ENCODE results near the gene UNG. TPM values are rescaled to one million over a fixed set of nuclear protein-coding genes. Genes with fewer than 3 reads are reported as not detected.
"Not testable (repeated sequence)": the region's sequence is repeated elsewhere in the genome, so short reads cannot be mapped to it uniquely, and the experiment has no call there.

The UNG gene
- total RNA-seq (2021; ENCODE audit: unreplicated experiment), result 74.4 TPM
- 46.3 TPM for polyA plus RNA-seq (2012; ENCODE audit: insufficient read length)
- percentile 85 among the genes with signal in this experiment for Bru-seq, nascent RNA
- percentile 89 among the genes with signal in this experiment for BruChase-seq, experiment 1, labeled RNA remaining after a 2-hour chase
- percentile 96 among the genes with signal in this experiment for BruChase-seq, experiment 2, labeled RNA remaining after a 6-hour chase
- long read RNA-seq, transcript UNG-201 (7 exons, 2,071 nt), result major isoform, 107 of 218 reads
- long read RNA-seq, transcript UNG-202 (6 exons, 2,130 nt), result minor isoform, 93 of 218 reads
- long read RNA-seq, partial matches to known transcripts, result 11 of 218 reads
- long read RNA-seq, other reads (novel, unspliced or antisense), result 7 of 218 reads

GRCh38 chr12:109097435-109098182 is at the start of gene UNG:
TSS of gene UNG (plus strand) at chr12:109097597. CDS start at chr12:109097680, 83 bp downstream.
- CTCF ChIA-PET, result interaction anchor here (0.6 to 1.4 kb wide), 2 partner anchors 14 to 380 kb away, joined by 3 to 6 read pairs; no protein-coding TSS in a partner anchor
- H3K27me3 ChIP-seq (ENCODE audit: control insufficient read depth, insufficient read depth, low read length), result no peaks in the 10 kb centered on the region
- ATAC-seq, result peak; percentile 96
- TF ChIP-seq CTCF (IDR thresholded peaks at IDR 0.05) (no peak), REST (IDR thresholded peaks at IDR 0.05; ENCODE audit: insufficient read depth in 1 of 2, low read depth in 2 of 2, low read length in 1 of 2) (no peak), TCF7L2 (IDR thresholded peaks at IDR 0.05; ENCODE audit: low read depth, low read length) (no peak), SIN3A (IDR thresholded peaks at IDR 0.05; ENCODE audit: borderline replicate concordance, insufficient read depth, low read depth, low read length) (peak; percentile 96), POLR2AphosphoS5 (IDR thresholded peaks at IDR 0.05; ENCODE audit: low read depth, low read length) (peak; percentile 59; the same call in 1 of the 2 replicates)
- H3K36me3 ChIP-seq (ENCODE audit: control insufficient read depth, insufficient read depth, low read length), result peaks cover 5% of the 10 kb centered on the region; the same call in 1 of the 2 replicates
- in situ Hi-C loops (cut with HindIII; ENCODE audit: low pct_unique_long_range_greater_than_20kb, low sequenced_read_pairs), result no loop called here
- peak; percentile 64 for DNase-seq (ENCODE audit: low read depth, low spot score)
- no peaks in the 10 kb centered on the region for H3K9me3 ChIP-seq (ENCODE audit: control insufficient read depth, insufficient read depth, low read depth, low read length)
- no TSS peak for BruUV-seq (replicated peaks)
- POLR2A ChIA-PET, result no interaction called here
- H3K4me1 ChIP-seq (ENCODE audit: control insufficient read depth, insufficient read depth, low read length), result peaks cover 10% of the 10 kb centered on the region
- H3K4me3 ChIP-seq (ENCODE audit: low read depth in 2 of 2, low read length in 2 of 2), result peak within 1 kb of the TSS; percentile 78 to 84
- intact Hi-C loops (cut with micrococcal nuclease; ENCODE audit: unreplicated experiment), result loop anchor here (10.0 kb wide), 2 partner anchors 143 to 243 kb away; partner anchors contain the start of gene SSH1
- H3K27ac ChIP-seq (ENCODE audit: low read length), result peak within 1 kb of the TSS; percentile 86

GRCh38 chr12:109048706-109049105 is 48.7 kb upstream of the UNG start:
- H3K4me3 ChIP-seq (ENCODE audit: low read depth in 2 of 2, low read length in 2 of 2); CTCF ChIA-PET; H3K27ac ChIP-seq (ENCODE audit: low read length); BruUV-seq (replicated peaks); DNase-seq (ENCODE audit: low read depth, low spot score); intact Hi-C loops (cut with micrococcal nuclease; ENCODE audit: unreplicated experiment); H3K4me1 ChIP-seq (ENCODE audit: control insufficient read depth, insufficient read depth, low read length); in situ Hi-C loops (cut with HindIII; ENCODE audit: low pct_unique_long_range_greater_than_20kb, low sequenced_read_pairs); H3K36me3 ChIP-seq (ENCODE audit: control insufficient read depth, insufficient read depth, low read length); H3K27me3 ChIP-seq (ENCODE audit: control insufficient read depth, insufficient read depth, low read length); ATAC-seq; H3K9me3 ChIP-seq (ENCODE audit: control insufficient read depth, insufficient read depth, low read depth, low read length): not testable (repeated sequence)
- POLR2A ChIA-PET, result interaction anchor here (0.6 kb wide), 1 partner anchor 23 kb away, joined by 7 read pairs; no protein-coding TSS in a partner anchor

- H3K27me3 ChIP-seq (ENCODE audit: control insufficient read depth, insufficient read depth, low read length); H3K27ac ChIP-seq (ENCODE audit: low read length); in situ Hi-C loops (cut with HindIII; ENCODE audit: low pct_unique_long_range_greater_than_20kb, low sequenced_read_pairs); CTCF ChIA-PET; H3K9me3 ChIP-seq (ENCODE audit: control insufficient read depth, insufficient read depth, low read depth, low read length); POLR2A ChIA-PET; ATAC-seq; intact Hi-C loops (cut with micrococcal nuclease; ENCODE audit: unreplicated experiment); H3K36me3 ChIP-seq (ENCODE audit: control insufficient read depth, insufficient read depth, low read length); H3K4me3 ChIP-seq (ENCODE audit: low read depth in 2 of 2, low read length in 2 of 2); DNase-seq (ENCODE audit: low read depth, low spot score); H3K4me1 ChIP-seq (ENCODE audit: control insufficient read depth, insufficient read depth, low read length); BruUV-seq (replicated peaks): not testable (repeated sequence)
Observed at GRCh38 chr12:109049794-109050193, 47.6 kb upstream of the UNG start.
